AG10803 (cell line): ENCODE results near the gene TF.

ENCODE experiments used
- DNase-seq: peaks from one replicate; pipeline ENCODE4 v3.0.0; 2010; ENCODE audit warnings: low read depth
- H3K4me3 ChIP-seq: 2 replicates; pipeline ENCODE4 v1.5.1; 2011; ENCODE audit warnings: mild to moderate bottlenecking, low read length, control low read depth
- TF ChIP-seq, protein P1 (sequence below): conservative IDR thresholded peaks from 2 replicates; pipeline ENCODE4 v1.5.1; 2011; ENCODE audit warnings: mild to moderate bottlenecking, low read length, control low read depth, inconsistent platforms

The TF gene

DNA sequence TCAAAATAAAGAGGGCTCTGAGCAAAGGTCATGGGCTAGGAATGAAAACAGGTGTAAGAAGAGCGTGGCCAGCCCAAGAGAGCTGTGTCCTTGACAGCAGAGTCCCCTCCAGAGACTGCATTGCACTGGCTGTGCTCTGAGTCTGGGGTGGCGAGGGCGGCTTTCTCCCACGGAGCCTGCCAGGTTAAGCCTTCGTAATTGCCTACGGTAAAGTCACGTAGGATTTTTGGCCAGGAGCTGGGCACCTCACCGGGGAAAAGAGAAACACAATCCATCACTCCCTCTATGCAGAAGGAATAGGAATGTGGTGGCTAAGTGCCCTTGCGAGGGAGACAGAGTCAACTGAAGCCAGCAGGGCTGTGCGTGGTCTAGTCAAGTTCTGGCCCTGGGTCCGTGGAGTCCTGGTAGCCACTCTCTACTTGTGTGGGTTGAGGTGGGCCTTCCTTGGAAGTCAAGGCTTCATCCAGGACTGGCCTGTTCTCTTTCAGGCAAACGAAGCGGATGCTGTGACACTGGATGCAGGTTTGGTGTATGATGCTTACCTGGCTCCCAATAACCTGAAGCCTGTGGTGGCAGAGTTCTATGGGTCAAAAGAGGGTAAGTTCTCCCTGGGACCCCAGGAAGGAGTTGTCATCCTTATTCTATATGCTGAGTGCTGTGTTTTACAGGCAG lies 7.0 kb downstream of the TF start:
- TF ChIP-seq, protein P1, sequence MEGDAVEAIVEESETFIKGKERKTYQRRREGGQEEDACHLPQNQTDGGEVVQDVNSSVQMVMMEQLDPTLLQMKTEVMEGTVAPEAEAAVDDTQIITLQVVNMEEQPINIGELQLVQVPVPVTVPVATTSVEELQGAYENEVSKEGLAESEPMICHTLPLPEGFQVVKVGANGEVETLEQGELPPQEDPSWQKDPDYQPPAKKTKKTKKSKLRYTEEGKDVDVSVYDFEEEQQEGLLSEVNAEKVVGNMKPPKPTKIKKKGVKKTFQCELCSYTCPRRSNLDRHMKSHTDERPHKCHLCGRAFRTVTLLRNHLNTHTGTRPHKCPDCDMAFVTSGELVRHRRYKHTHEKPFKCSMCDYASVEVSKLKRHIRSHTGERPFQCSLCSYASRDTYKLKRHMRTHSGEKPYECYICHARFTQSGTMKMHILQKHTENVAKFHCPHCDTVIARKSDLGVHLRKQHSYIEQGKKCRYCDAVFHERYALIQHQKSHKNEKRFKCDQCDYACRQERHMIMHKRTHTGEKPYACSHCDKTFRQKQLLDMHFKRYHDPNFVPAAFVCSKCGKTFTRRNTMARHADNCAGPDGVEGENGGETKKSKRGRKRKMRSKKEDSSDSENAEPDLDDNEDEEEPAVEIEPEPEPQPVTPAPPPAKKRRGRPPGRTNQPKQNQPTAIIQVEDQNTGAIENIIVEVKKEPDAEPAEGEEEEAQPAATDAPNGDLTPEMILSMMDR = no peak
- no peak for DNase-seq
- H3K4me3 ChIP-seq = no peak overlapping the region

DNA sequence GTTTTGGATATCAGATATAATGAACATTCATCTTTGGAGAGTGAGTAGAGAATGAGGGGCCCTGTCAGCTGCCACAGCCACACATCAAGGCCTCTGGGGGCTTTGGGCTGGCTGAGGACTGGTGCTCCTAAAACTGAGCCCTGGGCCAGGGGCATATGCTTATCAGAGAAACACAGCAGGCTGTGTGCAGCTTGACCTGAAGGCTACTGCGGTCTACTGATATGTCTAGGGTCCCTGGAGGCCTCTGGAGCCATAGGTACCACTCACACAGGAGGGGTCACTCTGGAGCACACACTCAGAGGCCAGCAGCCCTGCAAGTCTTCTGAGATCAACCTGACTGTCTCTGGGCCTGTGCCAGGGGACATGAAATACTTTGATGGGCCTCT lies 7.6 kb downstream of the TF start:
- DNase-seq = no peak
- TF ChIP-seq, protein P1 = no peak
- H3K4me3 ChIP-seq = no peak overlapping the region

DNA sequence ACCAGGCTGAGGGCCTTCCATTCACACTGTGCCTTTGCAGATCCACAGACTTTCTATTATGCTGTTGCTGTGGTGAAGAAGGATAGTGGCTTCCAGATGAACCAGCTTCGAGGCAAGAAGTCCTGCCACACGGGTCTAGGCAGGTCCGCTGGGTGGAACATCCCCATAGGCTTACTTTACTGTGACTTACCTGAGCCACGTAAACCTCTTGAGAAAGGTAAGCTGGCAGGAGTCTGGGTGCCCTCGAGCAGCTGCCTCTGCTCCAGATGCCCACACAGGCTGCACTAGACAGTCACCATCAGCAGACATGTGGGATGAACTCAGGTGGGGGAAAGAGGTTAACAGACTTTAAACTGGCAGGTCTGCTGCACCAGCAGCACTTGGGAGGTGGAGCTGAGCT lies 8.3 kb downstream of the TF start:
- TF ChIP-seq, protein P1 = no peak
- no peak for DNase-seq
- H3K4me3 ChIP-seq = no peak overlapping the region

DNA sequence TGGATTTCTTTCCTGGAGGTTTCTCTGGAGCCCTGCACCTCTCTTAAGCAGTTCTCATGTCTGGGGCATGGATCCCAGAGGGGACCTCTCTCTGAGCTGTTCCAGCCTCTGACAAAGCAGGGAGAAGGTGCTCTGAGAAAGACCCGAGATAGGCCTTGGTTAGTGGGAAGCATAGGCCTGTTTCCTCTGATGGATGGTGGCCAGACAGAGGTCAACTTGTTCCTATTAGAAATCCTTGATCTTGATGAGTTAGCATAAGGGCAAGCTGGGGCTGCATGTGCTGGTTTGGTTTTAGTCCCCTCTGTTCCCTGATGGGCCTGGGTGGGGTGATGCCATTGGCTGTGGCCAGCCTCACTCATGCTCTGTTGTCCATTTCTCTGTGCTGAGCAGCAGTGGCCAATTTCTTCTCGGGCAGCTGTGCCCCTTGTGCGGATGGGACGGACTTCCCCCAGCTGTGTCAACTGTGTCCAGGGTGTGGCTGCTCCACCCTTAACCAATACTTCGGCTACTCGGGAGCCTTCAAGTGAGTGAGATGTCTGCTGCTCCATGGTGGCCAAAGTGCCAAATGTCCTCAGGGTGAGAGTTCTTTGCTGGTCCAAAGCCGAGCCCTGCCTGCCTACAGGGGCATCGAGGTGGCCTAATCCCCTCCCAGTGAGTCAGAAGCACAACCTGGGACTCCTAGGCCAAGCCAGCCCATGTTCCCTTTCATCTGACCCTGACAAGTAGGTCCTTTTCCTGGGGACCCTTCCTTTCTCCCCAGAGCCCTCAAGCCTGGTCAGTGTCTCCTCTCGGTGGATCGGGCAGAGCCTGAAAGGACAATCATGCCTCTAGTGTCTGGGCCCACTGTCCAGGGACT lies 9.0 kb downstream of the TF start:
- H3K4me3 ChIP-seq = no peak overlapping the region
- TF ChIP-seq, protein P1 = no peak
- DNase-seq = no peak

DNA sequence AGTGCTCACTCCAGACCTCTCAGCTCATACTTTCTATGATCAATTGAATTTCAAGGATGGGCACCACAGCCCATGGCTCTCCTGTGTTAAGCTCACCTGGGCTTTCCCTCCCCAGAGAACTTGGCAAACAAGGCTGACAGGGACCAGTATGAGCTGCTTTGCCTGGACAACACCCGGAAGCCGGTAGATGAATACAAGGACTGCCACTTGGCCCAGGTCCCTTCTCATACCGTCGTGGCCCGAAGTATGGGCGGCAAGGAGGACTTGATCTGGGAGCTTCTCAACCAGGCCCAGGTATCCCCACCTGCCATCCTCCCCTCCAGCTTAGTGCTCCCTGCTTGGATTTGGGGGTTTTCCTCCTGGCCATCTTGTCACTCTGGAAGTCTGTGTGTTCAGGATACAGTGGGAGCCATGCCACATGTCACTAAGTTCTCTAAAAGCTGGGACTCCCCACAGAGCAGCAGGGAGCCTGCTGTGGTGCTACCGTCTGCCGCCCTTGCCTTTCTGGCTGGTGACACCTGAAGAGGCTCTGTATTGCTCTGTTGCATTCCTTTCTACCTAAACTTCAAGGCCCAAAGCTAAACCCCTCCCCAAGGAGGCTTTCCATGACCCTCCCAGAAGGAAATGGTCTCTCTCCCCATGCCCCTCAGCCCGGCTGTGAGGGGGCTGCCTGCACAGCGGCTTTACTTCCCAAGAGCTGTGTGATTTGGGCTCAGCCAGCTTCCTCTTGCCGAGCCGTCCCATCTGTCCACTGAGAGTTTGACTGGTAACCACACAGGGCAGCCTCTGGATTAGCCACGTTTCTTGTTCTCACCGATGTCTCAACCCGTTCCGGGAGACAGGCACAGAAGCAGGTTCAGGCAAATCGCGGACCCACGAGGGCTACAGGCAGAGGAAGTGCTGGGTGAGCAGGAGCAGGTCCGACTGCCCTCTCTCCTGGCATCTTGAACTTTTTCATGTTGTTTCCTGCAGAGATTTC lies 10.8 kb downstream of the TF start:
- TF ChIP-seq, protein P1 = no peak
- H3K4me3 ChIP-seq = no peak overlapping the region
- no peak for DNase-seq

DNA sequence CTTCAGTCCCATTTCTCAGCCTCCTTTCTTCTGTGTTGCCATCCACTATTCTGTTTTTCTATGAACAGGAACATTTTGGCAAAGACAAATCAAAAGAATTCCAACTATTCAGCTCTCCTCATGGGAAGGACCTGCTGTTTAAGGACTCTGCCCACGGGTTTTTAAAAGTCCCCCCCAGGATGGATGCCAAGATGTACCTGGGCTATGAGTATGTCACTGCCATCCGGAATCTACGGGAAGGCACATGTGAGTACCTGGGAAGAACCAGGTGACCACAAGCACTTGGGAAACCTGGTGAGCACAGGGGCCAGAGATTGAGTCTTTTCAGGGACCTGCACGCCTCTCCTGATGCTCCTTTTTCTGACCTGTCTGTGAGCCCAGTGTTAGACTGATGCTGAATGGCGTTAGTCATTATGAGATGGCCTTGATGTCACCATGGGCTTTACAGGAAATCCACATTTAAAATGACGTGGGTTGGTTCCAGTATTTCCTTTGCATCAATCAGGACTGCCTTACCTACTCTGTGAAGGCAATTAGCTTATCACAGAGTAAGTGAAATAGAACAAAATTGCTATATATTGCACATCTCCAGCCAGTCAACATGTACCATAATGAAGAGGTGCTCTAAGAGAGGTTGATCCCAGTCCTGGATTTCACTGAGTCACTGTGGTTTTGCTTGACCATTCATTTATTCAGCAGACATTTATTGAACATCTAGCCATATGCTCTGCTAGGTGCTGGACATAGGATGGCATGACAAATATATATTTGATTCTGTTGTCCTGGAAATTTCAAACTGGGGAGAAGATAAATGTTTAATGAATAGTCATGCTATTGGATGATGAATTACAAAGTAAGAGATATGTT lies 11.7 kb downstream of the TF start:
- no peak for DNase-seq
- TF ChIP-seq, protein P1 = no peak

More for the DNA sequence above, 11.7 kb downstream of the TF start:
- no peak overlapping the region for H3K4me3 ChIP-seq
